HEK293 (cell line): Measurements from ENCODE around the gene PDZD2.

Source experiments
- CTCF ChIA-PET: fragments of 350-600 bp; formaldehyde crosslinking; extraction: SDS; loops from one replicate; lab custom pipeline; 2021; ENCODE audit warnings: antibody characterized with exemption; lab: Yijun Ruan, JAX
- POLR2A ChIA-PET: fragments of 300-600 bp; formaldehyde crosslinking; extraction: SDS; loops from one replicate; lab custom pipeline; 2020; ENCODE audit warnings: antibody characterized with exemption, inconsistent platforms; lab: Yijun Ruan, JAX
- H3K27ac ChIP-seq: fragments of 200-500 bp; sonication (Bioruptor generic); 2 replicates; pipeline ENCODE4 v1.5.1; 2014; ENCODE audit warnings: low read depth, low read length, control low read depth, inconsistent platforms; ENCODE audit errors: extremely low read depth
- H3K36me3 ChIP-seq, 2 experiments: fragments of 200-500 bp in 1 of 2; sonication (Bioruptor generic) in 1 of 2; 1 replicate in 1 of 2; 2 replicates in 1 of 2; pipeline ENCODE4 v1.5.1; 2014 to 2017; ENCODE audit warnings: inconsistent platforms in 2 of 2, low read length in 2 of 2; ENCODE audit not compliant: control insufficient read depth in 2 of 2, insufficient read depth in 1 of 2
- H3K4me1 ChIP-seq: fragments of 200-500 bp; sonication (Bioruptor generic); 2 replicates; pipeline ENCODE4 v1.5.1; 2014; ENCODE audit warnings: mild to moderate bottlenecking, low read length, inconsistent platforms; ENCODE audit not compliant: control insufficient read depth, insufficient read depth
- H3K4me3 ChIP-seq: 2 replicates; pipeline ENCODE4 v1.5.1; 2011; ENCODE audit warnings: low read depth, mild to moderate bottlenecking, control low read depth, low read length, moderate library complexity
- H3K9me3 ChIP-seq: fragments of 200-500 bp; sonication (Bioruptor generic); 2 replicates; pipeline ENCODE4 v1.5.1; 2014; ENCODE audit warnings: low read depth, low read length, inconsistent platforms; ENCODE audit not compliant: control insufficient read depth, insufficient read depth
- AEBP2 ChIP-seq: fragments of 450-650 bp; formaldehyde crosslinking; IDR thresholded peaks from 2 replicates; pipeline ENCODE4 v1.5.1; 2016; ENCODE audit warnings: missing biosample characterization, missing genetic modification characterization, borderline replicate concordance
- BCL11A ChIP-seq: fragments of 450-650 bp; formaldehyde crosslinking; IDR thresholded peaks from 2 replicates; pipeline ENCODE4 v1.5.1; 2016; ENCODE audit warnings: low read depth, missing biosample characterization, missing genetic modification characterization
- BCL11B ChIP-seq: fragments of 450-650 bp; formaldehyde crosslinking; IDR thresholded peaks from 2 replicates; pipeline ENCODE4 v1.5.1; 2016; ENCODE audit warnings: low read depth, missing biosample characterization, missing genetic modification characterization
- CTCF ChIP-seq: fragments of 450-650 bp; formaldehyde crosslinking; IDR thresholded peaks from 2 replicates; pipeline ENCODE4 v1.5.1; 2016; ENCODE audit warnings: missing biosample characterization, missing genetic modification characterization
- EGR2 ChIP-seq: fragments of 450-650 bp; formaldehyde crosslinking; IDR thresholded peaks from 2 replicates; pipeline ENCODE4 v1.5.1; 2016; ENCODE audit warnings: low read depth, missing biosample characterization, missing genetic modification characterization
- PBX3 ChIP-seq: sonication (generic); formaldehyde crosslinking; IDR thresholded peaks from 2 replicates; pipeline ENCODE4 v1.8.1; 2022; ENCODE audit warnings: mild to moderate bottlenecking, moderate library complexity, missing genetic modification reagents
- WT1 ChIP-seq: fragments of 450-650 bp; formaldehyde crosslinking; IDR thresholded peaks from 2 replicates; pipeline ENCODE4 v1.5.1; 2016; ENCODE audit warnings: missing biosample characterization, missing genetic modification characterization
- YY2 ChIP-seq: fragments of 450-650 bp; formaldehyde crosslinking; IDR thresholded peaks from 2 replicates; pipeline ENCODE4 v1.5.1; 2016; ENCODE audit warnings: missing biosample characterization, missing genetic modification characterization
- ZBTB11 ChIP-seq: fragments of 450-650 bp; formaldehyde crosslinking; conservative IDR thresholded peaks from 2 replicates; pipeline ENCODE4 v1.5.1; 2016; ENCODE audit warnings: low read depth, missing biosample characterization, missing genetic modification characterization
- ZEB2 ChIP-seq: fragments of 450-650 bp; formaldehyde crosslinking; IDR thresholded peaks from 2 replicates; pipeline ENCODE4 v1.5.1; 2016; ENCODE audit warnings: missing biosample characterization, missing genetic modification characterization
- ZFP41 ChIP-seq: fragments of 450-650 bp; formaldehyde crosslinking; IDR thresholded peaks from 2 replicates; pipeline ENCODE4 v1.5.1; 2016; ENCODE audit warnings: missing biosample characterization, missing genetic modification characterization, borderline replicate concordance
- ZNF112 ChIP-seq: fragments of 450-650 bp; formaldehyde crosslinking; IDR thresholded peaks from 2 replicates; pipeline ENCODE4 v1.5.0; 2017; ENCODE audit warnings: missing biosample characterization, missing genetic modification characterization
- ZNF239 ChIP-seq: fragments of 450-650 bp; formaldehyde crosslinking; IDR thresholded peaks from 2 replicates; pipeline ENCODE4 v1.5.1; 2016; ENCODE audit warnings: missing biosample characterization, missing genetic modification characterization
- ZNF266 ChIP-seq: fragments of 450-650 bp; formaldehyde crosslinking; IDR thresholded peaks from 2 replicates; pipeline ENCODE4 v1.5.1; 2016; ENCODE audit warnings: missing biosample characterization, missing genetic modification characterization, low read depth
- ZNF398 ChIP-seq: fragments of 450-650 bp; formaldehyde crosslinking; IDR thresholded peaks from 2 replicates; pipeline ENCODE4 v1.5.1; 2017; ENCODE audit warnings: missing biosample characterization, missing genetic modification characterization
- ZNF585B ChIP-seq: fragments of 450-650 bp; formaldehyde crosslinking; IDR thresholded peaks from 2 replicates; pipeline ENCODE4 v1.5.1; 2016; ENCODE audit warnings: missing biosample characterization, missing genetic modification characterization
- ZNF610 ChIP-seq: fragments of 450-650 bp; formaldehyde crosslinking; IDR thresholded peaks from 2 replicates; pipeline ENCODE4 v1.5.1; 2016; ENCODE audit warnings: missing biosample characterization, missing genetic modification characterization, borderline replicate concordance
- ZNF629 ChIP-seq: fragments of 450-650 bp; formaldehyde crosslinking; IDR thresholded peaks from 2 replicates; pipeline ENCODE4 v1.5.1; 2017; ENCODE audit warnings: missing biosample characterization, missing genetic modification characterization
- ZNF704 ChIP-seq: fragments of 450-650 bp; formaldehyde crosslinking; IDR thresholded peaks from 2 replicates; pipeline ENCODE4 v1.5.1; 2016; ENCODE audit warnings: missing biosample characterization, missing genetic modification characterization
- ZNF707 ChIP-seq: fragments of 450-650 bp; formaldehyde crosslinking; IDR thresholded peaks from 2 replicates; pipeline ENCODE4 v1.5.1; 2016; ENCODE audit warnings: missing biosample characterization, missing genetic modification characterization
- ZNF76 ChIP-seq: fragments of 450-650 bp; formaldehyde crosslinking; IDR thresholded peaks from 2 replicates; pipeline ENCODE4; 2016; ENCODE audit warnings: low read depth, missing biosample characterization, missing genetic modification characterization, borderline replicate concordance
- ZNF792 ChIP-seq: fragments of 450-650 bp; formaldehyde crosslinking; IDR thresholded peaks from 2 replicates; pipeline ENCODE4 v1.5.1; 2016; ENCODE audit warnings: missing biosample characterization, missing genetic modification characterization
- ZNF830 ChIP-seq: fragments of 450-650 bp; IDR thresholded peaks from 2 replicates; pipeline ENCODE4 v1.5.0; 2018; ENCODE audit warnings: missing biosample characterization, missing genetic modification characterization, low read depth, mild to moderate bottlenecking, moderate library complexity

The PDZD2 gene

GRCh38 chr5:31981361-31981945 is 342.5 kb downstream of the PDZD2 start:
- POLR2A ChIA-PET: no interaction called here
- CTCF ChIA-PET: no interaction called here
- Histone ChIP-seq H3K27ac (no peak overlapping the region), H3K36me3 (no peaks in the 10 kb centered on the region), H3K4me1 (no peaks in the 10 kb centered on the region), H3K4me3 (no peak overlapping the region), H3K9me3 (no peaks in the 10 kb centered on the region)
- no peak for TF ChIP-seq ZNF792 (tag by site-specific recombination)
- no peak for TF ChIP-seq ZNF585B (tag by site-specific recombination)
- no peak for TF ChIP-seq ZNF629 (tag by site-specific recombination)
- no peak for TF ChIP-seq ZNF704
- no peak for TF ChIP-seq EGR2 (tag by site-specific recombination)
- TF ChIP-seq ZNF112 (tag by site-specific recombination): no peak

GRCh38 chr5:31982027-31982426 is 343.1 kb downstream of the PDZD2 start:
- ChIA-PET CTCF (no interaction called here), POLR2A (no interaction called here)
- Histone ChIP-seq H3K9me3 (no peaks in the 10 kb centered on the region), H3K27ac (no peak overlapping the region), H3K4me3 (no peak overlapping the region), H3K4me1 (no peaks in the 10 kb centered on the region), H3K36me3 (no peaks in the 10 kb centered on the region)
- no peak for TF ChIP-seq ZNF266 (tag by site-specific recombination)
- no peak for TF ChIP-seq ZNF707 (tag by site-specific recombination)
- no peak for TF ChIP-seq YY2 (tag by site-specific recombination)
- TF ChIP-seq ZNF239 (tag by site-specific recombination): no peak
- no peak for TF ChIP-seq ZBTB11 (tag by site-specific recombination)
- no peak for TF ChIP-seq CTCF (tag by site-specific recombination)
- TF ChIP-seq ZFP41 (tag by site-specific recombination): no peak
- no peak for TF ChIP-seq ZNF792 (tag by site-specific recombination)
- TF ChIP-seq BCL11B (tag by site-specific recombination): no peak
- no peak for TF ChIP-seq ZNF398
- no peak for TF ChIP-seq WT1 (tag by site-specific recombination)
- TF ChIP-seq AEBP2: no peak
- no peak for TF ChIP-seq ZNF76 (tag by site-specific recombination)
- no peak for TF ChIP-seq ZEB2 (tag by site-specific recombination)
- TF ChIP-seq ZNF610 (tag by site-specific recombination): no peak
- TF ChIP-seq ZNF830 (tag by site-specific recombination): no peak
- no peak for TF ChIP-seq ZNF704
- no peak for TF ChIP-seq PBX3
- no peak for TF ChIP-seq BCL11A
